HG03520 (cell line): ENCODE results near the gene FRMD3.

ENCODE experiments used
- ATAC-seq: cut with Tn5 transposase; IDR thresholded peaks from one replicate; pipeline ENCODE4 v1.9.1; 2021; ENCODE audit warnings: mild to moderate bottlenecking, moderate library complexity; ENCODE audit not compliant: unreplicated experiment

The FRMD3 gene

GRCh38 chr9:83294816-83295215 lies 243.4 kb downstream of the FRMD3 start:
- ATAC-seq: no peak

GRCh38 chr9:83291196-83291595 lies 247.0 kb downstream of the FRMD3 start:
- ATAC-seq: no peak

- no peak for ATAC-seq
Measured at GRCh38 chr9:83290692-83291091, 247.5 kb downstream of the FRMD3 start.

- no peak for ATAC-seq
Measured at GRCh38 chr9:83287021-83287420, 251.2 kb downstream of the FRMD3 start.

- no peak for ATAC-seq
Measured at GRCh38 chr9:83285445-83286225, 252.6 kb downstream of the FRMD3 start.

GRCh38 chr9:83284746-83285145 lies 253.5 kb downstream of the FRMD3 start:
- no peak for ATAC-seq

- ATAC-seq: no peak
Measured at GRCh38 chr9:83283528-83283927, 254.7 kb downstream of the FRMD3 start.

GRCh38 chr9:83281306-83282255 lies 256.6 kb downstream of the FRMD3 start:
- ATAC-seq: no peak

- ATAC-seq: no peak
Measured at GRCh38 chr9:83280790-83281189, 257.4 kb downstream of the FRMD3 start.

- ATAC-seq: no peak
Measured at GRCh38 chr9:83280268-83280667, 257.9 kb downstream of the FRMD3 start.

- ATAC-seq: no peak
Measured at GRCh38 chr9:83274787-83275186, 263.4 kb downstream of the FRMD3 start.

GRCh38 chr9:83271665-83272071 lies 266.5 kb downstream of the FRMD3 start:
- no peak for ATAC-seq

GRCh38 chr9:83270116-83270515 lies 268.1 kb downstream of the FRMD3 start:
- no peak for ATAC-seq

GRCh38 chr9:83267741-83268140 lies 270.5 kb downstream of the FRMD3 start:
- ATAC-seq: no peak

GRCh38 chr9:83266666-83267496 lies 271.3 kb downstream of the FRMD3 start:
- ATAC-seq: no peak

GRCh38 chr9:83266331-83266665 lies 271.9 kb downstream of the FRMD3 start:
- ATAC-seq: no peak

GRCh38 chr9:83264315-83264714 lies 273.9 kb downstream of the FRMD3 start:
- no peak for ATAC-seq

- no peak for ATAC-seq
Measured at GRCh38 chr9:83259558-83259957, 278.6 kb downstream of the FRMD3 start.

GRCh38 chr9:83257937-83258891 lies 280.0 kb downstream of the FRMD3 start:
- ATAC-seq: no peak

GRCh38 chr9:83247732-83248131 lies 290.5 kb downstream of the FRMD3 start:
- ATAC-seq: peak; percentile 87
